Stimulated activated CD4-positive, alpha-beta T cell treated with anti-CD3 and anti-CD28 coated beads, Interleukin-4, amount 100 ng/mL, for 24 hours (primary cell): ENCODE results near the gene FOXN4.
"Not testable (repeated sequence)": the region's sequence is repeated elsewhere in the genome, so short reads cannot be mapped to it uniquely, and the experiment has no call there.

Experiments used
- DNase-seq: peaks from one replicate; pipeline ENCODE4 v3.0.0-alpha.2; 2020

Gene FOXN4

GRCh38 chr12:109308534-109309380 is at the start of gene FOXN4:
Gene FOXN4 (minus strand): TSS chr12:109309284. CDS start chr12:109308321, 963 bp downstream.
- no peak for DNase-seq

GRCh38 chr12:109358154-109358869 is 49.2 kb upstream of the FOXN4 start:
- peak; percentile 15 for DNase-seq

GRCh38 chr12:109357032-109357431 is 47.9 kb upstream of the FOXN4 start:
- DNase-seq: no peak

- no peak for DNase-seq
These were observed 47.5 kb upstream of the FOXN4 start for GRCh38 chr12:109356577-109356976.

GRCh38 chr12:109352184-109352583 is 43.1 kb upstream of the FOXN4 start:
- DNase-seq: no peak

GRCh38 chr12:109347589-109347988 is 38.5 kb upstream of the FOXN4 start, which contains the start of gene MYO1H:
Gene MYO1H (plus strand): TSS chr12:109347900. CDS start chr12:109347961, 61 bp downstream.
- DNase-seq: no peak

- no peak for DNase-seq
These were observed 37.8 kb upstream of the FOXN4 start for GRCh38 chr12:109346920-109347319.

- DNase-seq: no peak
These were observed 36.3 kb upstream of the FOXN4 start for GRCh38 chr12:109345428-109345827.

GRCh38 chr12:109343677-109344076 is 34.6 kb upstream of the FOXN4 start:
- DNase-seq: no peak

- DNase-seq: no peak
These were observed 27.5 kb upstream of the FOXN4 start for GRCh38 chr12:109336593-109336992.

GRCh38 chr12:109334887-109335286 is 25.8 kb upstream of the FOXN4 start:
- no peak for DNase-seq

- no peak for DNase-seq
These were observed 22.3 kb upstream of the FOXN4 start for GRCh38 chr12:109331301-109331952.

- DNase-seq: no peak
These were observed 21.5 kb upstream of the FOXN4 start for GRCh38 chr12:109330282-109331230.

GRCh38 chr12:109329686-109330085 is 20.6 kb upstream of the FOXN4 start:
- DNase-seq: no peak

GRCh38 chr12:109329003-109329402 is 19.9 kb upstream of the FOXN4 start:
- no peak for DNase-seq

GRCh38 chr12:109321294-109321693 is 12.2 kb upstream of the FOXN4 start:
- not testable (repeated sequence) for DNase-seq

- no peak for DNase-seq
These were observed 1.4 kb upstream of the FOXN4 start for GRCh38 chr12:109310247-109311125.

- peak; percentile 6 for DNase-seq
These were observed 530 bp upstream of the FOXN4 start for GRCh38 chr12:109309381-109310246.

- DNase-seq: no peak
These were observed 2.0 kb downstream of the FOXN4 start for GRCh38 chr12:109307051-109307450.

GRCh38 chr12:109305547-109305946 is 3.5 kb downstream of the FOXN4 start:
- no peak for DNase-seq
